A673 (cell line): Measurements from ENCODE around the gene C11orf16. TPM values are rescaled to one million over a fixed set of nuclear protein-coding genes. Genes with fewer than 3 reads are reported as not detected.

Experiments
- BruUV-seq: library from RNA; stranded (reverse); fragments of 400-500 nt; replicated peaks from 2 replicates; lab custom pipeline; 2021; lab: Mats Ljungman, UMichigan
- CTCF ChIA-PET: fragments of 300-600 bp; sonication (Branson Sonifier 250); formaldehyde crosslinking; loops from one replicate; lab custom pipeline; 2022; ENCODE audit warnings: antibody characterized with exemption; lab: Charles Lee
- POLR2A ChIA-PET: fragments of 300-600 bp; sonication (Branson Sonifier 250); formaldehyde crosslinking; loops from one replicate; lab custom pipeline; 2022; ENCODE audit warnings: antibody characterized with exemption; ENCODE audit not compliant: low non-redundant PET; lab: Charles Lee
- DNase-seq: peaks from one replicate; pipeline ENCODE4 v3.0.0-alpha.2; 2015; ENCODE audit warnings: low spot score
- H3K27ac ChIP-seq: fragments of 200-600 bp; sonication (generic); 2 replicates; pipeline ENCODE4 v1.5.1; 2016; ENCODE audit warnings: mixed run types, low read depth, mild to moderate bottlenecking, mixed read lengths, antibody characterized with exemption, low read length; ENCODE audit not compliant: poor library complexity, severe bottlenecking
- H3K27me3 ChIP-seq: fragments of 200-600 bp; sonication (generic); replicated peaks from 2 replicates; pipeline ENCODE4 v1.6.1; 2017; ENCODE audit warnings: mixed run types, low read depth, mild to moderate bottlenecking, mixed read lengths, antibody characterized with exemption, low read length; ENCODE audit not compliant: insufficient read depth, poor library complexity
- H3K36me3 ChIP-seq: fragments of 200-600 bp; sonication (generic); 2 replicates; pipeline ENCODE4 v1.6.1; 2016; ENCODE audit warnings: mixed run types, mild to moderate bottlenecking, mixed read lengths, antibody characterized with exemption, low read length; ENCODE audit not compliant: insufficient read depth, poor library complexity, severe bottlenecking
- H3K4me1 ChIP-seq: fragments of 200-600 bp; sonication (generic); 2 replicates; pipeline ENCODE4 v1.6.1; 2017; ENCODE audit warnings: mixed run types, mild to moderate bottlenecking, mixed read lengths, antibody characterized with exemption, low read length; ENCODE audit not compliant: insufficient read depth, poor library complexity, severe bottlenecking
- H3K4me3 ChIP-seq: fragments of 200-600 bp; sonication (generic); 2 replicates; pipeline ENCODE4 v1.5.1; 2016; ENCODE audit warnings: low read depth, mixed run types, mild to moderate bottlenecking, mixed read lengths, low read length; ENCODE audit not compliant: poor library complexity, severe bottlenecking
- H3K9me3 ChIP-seq: fragments of 200-600 bp; sonication (generic); 2 replicates; pipeline ENCODE4 v1.6.1; 2016; ENCODE audit warnings: mixed run types, low read depth, mild to moderate bottlenecking, mixed read lengths, antibody characterized with exemption, low read length; ENCODE audit not compliant: poor library complexity, severe bottlenecking
- CTCF ChIP-seq: fragments of 300-800, 200-600 bp; sonication (generic); conservative IDR thresholded peaks from 2 replicates; pipeline ENCODE4 v1.5.1; 2017; ENCODE audit warnings: low read depth, mild to moderate bottlenecking, antibody characterized with exemption, low read length, moderate library complexity, mixed read lengths
- EZH2 ChIP-seq: fragments of 200-600 bp; sonication (generic); IDR thresholded peaks from 2 replicates; pipeline ENCODE4 v1.6.1; 2017; ENCODE audit warnings: borderline replicate concordance, low read depth, mild to moderate bottlenecking, mixed read lengths, antibody characterized with exemption, low read length; ENCODE audit not compliant: poor library complexity, severe bottlenecking
- intact Hi-C: fragments of 100-400 bp; cut with micrococcal nuclease; formaldehyde crosslinking; loops from one replicate; pipeline ENCODE4 v1.10.0; 2022; ENCODE audit not compliant: unreplicated experiment
- total RNA-seq: library from RNA; stranded (reverse); gene quantifications from 2 replicates; pipeline ENCODE4 v1.2.3, GENCODE V29; 2021

Gene C11orf16
- total RNA-seq, 1 experiment from 2014 or later: not detected

DNA sequence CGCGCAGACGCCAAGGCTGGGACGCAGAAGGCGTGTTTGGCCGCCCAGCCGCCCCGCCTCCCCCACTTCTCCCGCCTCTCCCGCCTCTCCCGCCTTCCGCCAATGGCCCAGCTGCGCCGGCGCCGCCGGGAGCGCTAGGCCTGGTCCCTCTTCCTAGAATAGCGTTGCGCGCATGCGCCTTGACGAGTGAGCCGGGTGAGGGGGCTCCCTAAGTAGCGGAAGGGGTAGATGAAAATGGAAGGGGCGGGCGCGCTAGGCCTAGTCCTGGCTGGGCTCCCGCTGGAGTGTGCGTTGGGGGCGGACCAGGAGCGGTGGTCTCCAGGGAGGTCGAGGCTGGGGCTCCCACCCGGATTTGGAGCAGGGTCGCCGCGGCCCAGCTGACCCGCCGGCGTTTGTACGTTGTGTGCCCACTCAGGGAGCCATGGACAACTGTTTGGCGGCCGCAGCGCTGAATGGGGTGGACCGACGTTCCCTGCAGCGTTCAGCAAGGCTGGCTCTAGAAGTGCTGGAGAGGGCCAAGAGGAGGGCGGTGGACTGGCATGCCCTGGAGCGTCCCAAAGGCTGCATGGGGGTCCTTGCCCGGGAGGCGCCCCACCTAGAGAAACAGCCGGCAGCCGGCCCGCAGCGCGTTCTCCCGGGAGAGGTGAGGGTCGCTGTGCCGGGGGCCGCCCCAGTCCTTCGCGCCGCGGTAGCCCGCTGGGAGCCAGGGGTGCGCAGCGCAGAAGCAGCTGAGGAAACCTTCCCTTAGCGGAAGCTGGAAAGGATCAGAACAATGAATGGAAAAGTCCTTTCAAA lies 21.5 kb downstream of the C11orf16 start, which contains the start of gene AKIP1:
TSS of gene AKIP1 (plus strand) at position 161 of the 795 bp plus-strand sequence. CDS start at position 422, 261 bp downstream.
- no peaks in the 10 kb centered on the region for H3K9me3 ChIP-seq
- H3K27ac ChIP-seq: peak within 1 kb of the TSS; percentile 95
- peak; percentile 99 for DNase-seq
- intact Hi-C loops: loop anchor here (2.0 to 5.0 kb wide), 3 partner anchors 54 to 224 kb away; partner anchors contain the start of gene TMEM9B
- peak within 1 kb of the TSS; percentile 97 for H3K4me3 ChIP-seq
- ChIA-PET POLR2A (interaction anchor here (0.7 kb wide), 1 partner anchor 184 kb away, joined by 3 read pairs; no protein-coding TSS in a partner anchor), CTCF (interaction anchor here (0.6 to 0.7 kb wide), 3 partner anchors 24 to 104 kb away, joined by 4 to 7 read pairs (median 6); no protein-coding TSS in a partner anchor)
- H3K27me3 ChIP-seq: no peaks in the 10 kb centered on the region
- H3K4me1 ChIP-seq: peaks cover 15% of the 10 kb centered on the region
- no peak for TF ChIP-seq EZH2
- TF ChIP-seq CTCF: no peak
- no TSS peak for BruUV-seq
- H3K36me3 ChIP-seq: peaks cover 2% of the 10 kb centered on the region

DNA sequence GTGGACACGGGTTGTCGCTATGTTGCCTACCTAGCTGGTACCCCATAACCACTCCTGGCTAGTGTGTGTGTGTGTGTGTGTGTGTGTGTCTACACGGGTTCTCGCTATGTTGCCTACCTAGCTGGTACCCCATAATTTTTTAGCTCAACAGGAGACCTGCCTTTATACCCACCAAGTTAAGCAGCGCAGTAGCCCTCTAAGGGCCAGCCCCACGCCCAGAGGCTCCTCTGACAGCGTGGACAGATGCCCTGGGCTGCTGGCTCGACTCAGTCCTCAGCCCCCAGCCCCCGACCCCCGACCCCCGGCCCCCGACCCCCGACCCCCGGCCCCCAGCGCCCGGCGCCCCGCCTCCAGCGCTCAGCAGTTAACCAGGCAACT lies 22.1 kb downstream of the C11orf16 start:
- peak overlapping the region; percentile 97 for H3K4me3 ChIP-seq
- H3K27me3 ChIP-seq: no peaks in the 10 kb centered on the region
- BruUV-seq: no TSS peak
- ChIA-PET CTCF (no interaction called here), POLR2A (interaction anchor here (0.7 kb wide), 1 partner anchor 185 kb away, joined by 3 read pairs; no protein-coding TSS in a partner anchor)
- no peak for TF ChIP-seq EZH2
- no peaks in the 10 kb centered on the region for H3K36me3 ChIP-seq
- intact Hi-C loops: loop anchor here (2.0 to 5.0 kb wide), 3 partner anchors 54 to 223 kb away; partner anchors contain the start of gene TMEM9B
- H3K4me1 ChIP-seq: peaks cover 15% of the 10 kb centered on the region
- no peaks in the 10 kb centered on the region for H3K9me3 ChIP-seq
- no peak overlapping the region for H3K27ac ChIP-seq
- no peak for DNase-seq

- Histone ChIP-seq H3K27me3 (no peaks in the 10 kb centered on the region), H3K9me3 (no peaks in the 10 kb centered on the region), H3K4me1 (peaks cover 6% of the 10 kb centered on the region), H3K36me3 (no peaks in the 10 kb centered on the region), H3K27ac (no peak overlapping the region), H3K4me3 (no peak overlapping the region)
- no peak for TF ChIP-seq EZH2
- TF ChIP-seq CTCF: no peak
- POLR2A ChIA-PET: no interaction called here
- BruUV-seq: no TSS peak
- no peak for DNase-seq
- CTCF ChIA-PET: no interaction called here
- intact Hi-C loops: no loop called here
These were observed 24.6 kb downstream of the C11orf16 start for GRCh38 chr11:8908099-8908498.
